ENCODE measurements around the gene IL19.

Gene IL19, protein sequence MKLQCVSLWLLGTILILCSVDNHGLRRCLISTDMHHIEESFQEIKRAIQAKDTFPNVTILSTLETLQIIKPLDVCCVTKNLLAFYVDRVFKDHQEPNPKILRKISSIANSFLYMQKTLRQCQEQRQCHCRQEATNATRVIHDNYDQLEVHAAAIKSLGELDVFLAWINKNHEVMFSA

GRCh38 chr1:206770531-206771337 lies at the start of gene IL19:
TSS of gene IL19 (plus strand) at chr1:206770773. CDS start at chr1:206836663, 65,890 bp downstream.
- H3K4me3 Mint-ChIP-seq: peak within 1 kb of the TSS; percentile 31
- peaks cover 72% of the 10 kb centered on the region for H3K4me1 Mint-ChIP-seq (ENCODE audit: low read depth)
- peak within 1 kb of the TSS; percentile 77 for H3K27ac Mint-ChIP-seq
- no peaks in the 10 kb centered on the region for H3K36me3 Mint-ChIP-seq
- H3K9me3 Mint-ChIP-seq (ENCODE audit: low read depth): no peaks in the 10 kb centered on the region
- H3K27me3 Mint-ChIP-seq: no peaks in the 10 kb centered on the region

- Mint-ChIP-seq H3K9me3 (ENCODE audit: low read depth) (no peaks in the 10 kb centered on the region), H3K27ac (no peak overlapping the region), H3K4me3 (no peak overlapping the region), H3K4me1 (ENCODE audit: low read depth) (peaks cover 57% of the 10 kb centered on the region), H3K27me3 (no peaks in the 10 kb centered on the region), H3K36me3 (no peaks in the 10 kb centered on the region)
These were observed 49.1 kb upstream of the IL19 start for GRCh38 chr1:206721454-206721853.

DNA sequence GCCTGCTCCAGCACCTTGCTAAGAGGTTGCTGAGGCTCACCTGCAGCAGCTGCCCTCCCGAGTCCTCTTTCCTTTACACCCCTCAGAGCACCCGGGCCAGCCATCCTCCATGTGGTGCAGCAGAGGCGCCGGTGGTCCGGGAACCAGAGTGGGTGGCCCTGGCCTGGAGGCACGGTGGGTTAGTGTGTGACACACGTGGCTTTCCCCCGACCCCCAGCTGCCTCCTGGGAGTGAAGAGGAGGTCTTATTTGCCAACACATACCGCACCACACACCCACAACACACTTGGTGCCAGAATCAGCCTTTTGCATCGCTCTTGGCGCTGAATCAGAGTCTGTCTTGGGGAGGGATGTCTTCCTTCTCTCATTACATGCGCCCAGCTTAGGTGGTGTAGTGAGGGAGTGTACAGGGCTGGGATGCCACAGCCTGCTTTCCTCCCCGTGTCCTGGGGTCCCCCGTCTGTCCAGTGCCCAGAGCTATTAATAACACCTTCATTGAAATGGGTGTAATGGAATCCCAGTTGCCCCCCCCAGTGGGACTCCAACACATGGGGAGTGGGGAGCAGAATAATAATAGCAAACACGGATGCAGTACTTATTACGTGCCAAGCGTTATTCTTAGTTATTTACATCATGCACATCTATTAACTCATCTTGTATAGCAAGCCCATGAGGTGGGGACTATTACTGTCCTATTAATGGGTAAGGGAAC lies 47.7 kb upstream of the IL19 start:
- H3K27ac Mint-ChIP-seq: no peak overlapping the region
- H3K9me3 Mint-ChIP-seq (ENCODE audit: low read depth): no peaks in the 10 kb centered on the region
- H3K36me3 Mint-ChIP-seq: no peaks in the 10 kb centered on the region
- H3K27me3 Mint-ChIP-seq: no peaks in the 10 kb centered on the region
- no peak overlapping the region for H3K4me3 Mint-ChIP-seq
- H3K4me1 Mint-ChIP-seq (ENCODE audit: low read depth): peaks cover 49% of the 10 kb centered on the region

- no peak overlapping the region for H3K4me3 Mint-ChIP-seq
- no peak overlapping the region for H3K27ac Mint-ChIP-seq
- H3K9me3 Mint-ChIP-seq (ENCODE audit: low read depth): no peaks in the 10 kb centered on the region
- H3K36me3 Mint-ChIP-seq: no peaks in the 10 kb centered on the region
- H3K4me1 Mint-ChIP-seq (ENCODE audit: low read depth): peaks cover 50% of the 10 kb centered on the region
- H3K27me3 Mint-ChIP-seq: no peaks in the 10 kb centered on the region
These were observed 47.1 kb upstream of the IL19 start for GRCh38 chr1:206723462-206723804.

- no peak overlapping the region for H3K27ac Mint-ChIP-seq
- no peaks in the 10 kb centered on the region for H3K9me3 Mint-ChIP-seq (ENCODE audit: low read depth)
- no peak overlapping the region for H3K4me3 Mint-ChIP-seq
- H3K36me3 Mint-ChIP-seq: no peaks in the 10 kb centered on the region
- H3K27me3 Mint-ChIP-seq: no peaks in the 10 kb centered on the region
- peaks cover 46% of the 10 kb centered on the region for H3K4me1 Mint-ChIP-seq (ENCODE audit: low read depth)
These were observed 46.6 kb upstream of the IL19 start for GRCh38 chr1:206723805-206724472.

DNA sequence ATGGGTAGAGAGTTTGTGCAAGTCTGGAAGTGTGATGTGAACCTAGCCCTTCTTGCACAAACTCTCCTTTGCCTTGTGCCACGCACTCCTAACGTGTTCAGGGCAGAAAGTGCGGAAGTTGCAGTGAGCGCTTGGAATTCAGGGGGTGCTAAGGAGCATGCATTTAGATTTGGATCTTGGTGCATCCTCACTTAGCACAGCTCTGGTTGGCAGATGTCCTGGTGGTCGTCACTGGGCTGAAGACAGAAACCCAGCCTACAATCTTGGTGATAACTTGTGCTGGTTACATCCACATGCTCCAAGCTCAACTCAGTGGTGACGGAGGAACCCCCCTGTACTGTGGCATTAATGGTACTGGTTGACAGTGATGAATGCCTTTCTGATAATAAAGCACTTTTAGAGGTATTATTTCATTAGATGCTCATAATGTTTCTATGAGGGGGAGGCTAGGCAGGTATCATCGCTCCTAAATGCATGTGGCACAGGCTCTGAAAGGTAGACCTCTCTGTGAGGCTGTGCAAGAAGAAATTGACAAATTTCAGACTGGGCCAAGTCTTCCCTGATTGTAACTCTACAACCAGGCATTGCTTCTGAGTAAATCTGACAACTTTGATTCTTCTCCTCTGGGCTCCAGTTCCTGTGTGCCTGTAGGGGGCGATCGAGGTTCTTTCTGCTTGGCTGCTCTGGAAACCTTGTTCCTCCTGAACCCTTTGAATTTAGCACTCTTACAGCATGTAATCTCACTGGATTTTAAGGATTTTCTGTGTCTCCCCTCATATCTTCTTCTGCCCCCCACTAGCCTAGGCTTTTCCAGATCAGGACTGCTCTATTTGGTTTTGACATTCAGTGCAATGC lies 45.2 kb upstream of the IL19 start:
- H3K9me3 Mint-ChIP-seq (ENCODE audit: low read depth): no peaks in the 10 kb centered on the region
- H3K4me1 Mint-ChIP-seq (ENCODE audit: low read depth): peaks cover 42% of the 10 kb centered on the region
- no peaks in the 10 kb centered on the region for H3K27me3 Mint-ChIP-seq
- no peak overlapping the region for H3K27ac Mint-ChIP-seq
- H3K4me3 Mint-ChIP-seq: no peak overlapping the region
- peaks cover 2% of the 10 kb centered on the region for H3K36me3 Mint-ChIP-seq

DNA sequence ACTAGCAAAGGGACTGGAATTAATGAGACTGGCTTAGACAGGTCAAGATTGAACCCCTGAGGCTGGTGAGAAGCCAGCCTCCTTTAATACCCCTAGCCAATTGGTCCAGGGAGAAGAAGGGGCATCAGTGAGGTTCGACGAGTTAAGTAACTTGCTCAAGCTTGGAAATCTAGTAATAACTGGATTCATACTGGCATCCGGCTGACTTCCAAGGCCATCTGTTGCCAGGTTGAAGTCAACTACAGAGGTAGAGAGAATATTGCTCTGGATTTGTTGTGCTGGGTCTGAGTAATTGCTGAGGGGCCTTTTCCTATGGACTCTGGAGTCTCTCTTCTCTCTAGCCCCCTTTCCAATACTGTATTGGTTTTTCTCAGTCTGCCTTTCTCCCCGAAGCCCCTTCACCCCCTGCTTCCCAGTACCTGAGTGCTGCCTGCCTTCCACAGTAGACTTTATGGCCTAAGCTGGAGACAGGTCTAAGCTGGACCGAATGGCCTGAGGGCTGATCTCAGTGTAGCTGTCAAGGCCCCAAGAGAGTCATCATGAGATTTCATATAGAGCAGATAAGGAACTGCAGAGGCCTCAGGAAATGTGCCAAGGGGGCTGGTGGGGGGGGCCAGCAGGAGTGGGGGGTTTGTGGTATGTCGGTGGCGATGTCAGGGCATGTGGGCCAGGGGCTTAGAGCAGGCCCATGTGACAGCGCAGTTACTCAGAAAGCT lies 42.4 kb upstream of the IL19 start:
- Mint-ChIP-seq H3K4me3 (no peak overlapping the region), H3K36me3 (peaks cover 4% of the 10 kb centered on the region), H3K27me3 (no peaks in the 10 kb centered on the region), H3K4me1 (ENCODE audit: low read depth) (peaks cover 33% of the 10 kb centered on the region), H3K9me3 (ENCODE audit: low read depth) (no peaks in the 10 kb centered on the region), H3K27ac (peak overlapping the region; percentile 41)

GRCh38 chr1:206728697-206728987 lies 41.9 kb upstream of the IL19 start:
- H3K36me3 Mint-ChIP-seq: peaks cover 4% of the 10 kb centered on the region
- H3K9me3 Mint-ChIP-seq (ENCODE audit: low read depth): no peaks in the 10 kb centered on the region
- H3K4me3 Mint-ChIP-seq: no peak overlapping the region
- H3K27me3 Mint-ChIP-seq: no peaks in the 10 kb centered on the region
- H3K4me1 Mint-ChIP-seq (ENCODE audit: low read depth): peaks cover 31% of the 10 kb centered on the region
- H3K27ac Mint-ChIP-seq: no peak overlapping the region

- Mint-ChIP-seq H3K4me3 (no peak overlapping the region), H3K27me3 (no peaks in the 10 kb centered on the region), H3K9me3 (ENCODE audit: low read depth) (no peaks in the 10 kb centered on the region), H3K27ac (no peak overlapping the region), H3K36me3 (peaks cover 4% of the 10 kb centered on the region), H3K4me1 (ENCODE audit: low read depth) (peaks cover 30% of the 10 kb centered on the region)
These were observed 41.5 kb upstream of the IL19 start for GRCh38 chr1:206729050-206729449.

GRCh38 chr1:206729507-206729906 lies 41.1 kb upstream of the IL19 start:
- Mint-ChIP-seq H3K36me3 (peaks cover 4% of the 10 kb centered on the region), H3K9me3 (ENCODE audit: low read depth) (no peaks in the 10 kb centered on the region), H3K27ac (no peak overlapping the region), H3K4me1 (ENCODE audit: low read depth) (peaks cover 28% of the 10 kb centered on the region), H3K27me3 (no peaks in the 10 kb centered on the region), H3K4me3 (no peak overlapping the region)

GRCh38 chr1:206732508-206732907 lies 38.1 kb upstream of the IL19 start:
- H3K36me3 Mint-ChIP-seq: peaks cover 6% of the 10 kb centered on the region
- H3K9me3 Mint-ChIP-seq (ENCODE audit: low read depth): no peaks in the 10 kb centered on the region
- peak overlapping the region; percentile 4 for H3K27ac Mint-ChIP-seq
- peaks cover 33% of the 10 kb centered on the region for H3K4me1 Mint-ChIP-seq (ENCODE audit: low read depth)
- no peak overlapping the region for H3K4me3 Mint-ChIP-seq
- H3K27me3 Mint-ChIP-seq: no peaks in the 10 kb centered on the region

DNA sequence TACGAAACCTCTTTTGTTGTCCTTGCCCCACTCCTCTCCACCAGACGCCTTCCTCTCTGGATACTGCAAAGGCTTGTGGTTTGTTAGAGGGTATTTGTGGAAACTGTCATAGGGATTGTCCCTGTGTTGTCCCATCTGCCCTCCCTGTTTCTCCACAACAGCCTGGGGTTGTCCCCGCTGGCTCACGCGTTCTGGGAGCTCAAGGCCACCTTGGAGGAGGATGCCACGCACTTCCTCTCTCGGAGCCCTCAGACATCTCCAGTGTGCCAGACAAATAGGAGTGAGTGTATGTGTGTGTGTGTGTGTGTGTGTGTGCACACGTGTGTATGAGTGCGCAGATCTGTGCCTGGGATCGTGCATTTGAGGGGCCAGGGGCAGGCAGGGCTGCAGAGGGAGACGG lies 37.6 kb upstream of the IL19 start:
- Mint-ChIP-seq H3K9me3 (ENCODE audit: low read depth) (no peaks in the 10 kb centered on the region), H3K36me3 (peaks cover 6% of the 10 kb centered on the region), H3K4me3 (no peak overlapping the region), H3K27ac (peak overlapping the region; percentile 4), H3K4me1 (ENCODE audit: low read depth) (peaks cover 38% of the 10 kb centered on the region), H3K27me3 (no peaks in the 10 kb centered on the region)

DNA sequence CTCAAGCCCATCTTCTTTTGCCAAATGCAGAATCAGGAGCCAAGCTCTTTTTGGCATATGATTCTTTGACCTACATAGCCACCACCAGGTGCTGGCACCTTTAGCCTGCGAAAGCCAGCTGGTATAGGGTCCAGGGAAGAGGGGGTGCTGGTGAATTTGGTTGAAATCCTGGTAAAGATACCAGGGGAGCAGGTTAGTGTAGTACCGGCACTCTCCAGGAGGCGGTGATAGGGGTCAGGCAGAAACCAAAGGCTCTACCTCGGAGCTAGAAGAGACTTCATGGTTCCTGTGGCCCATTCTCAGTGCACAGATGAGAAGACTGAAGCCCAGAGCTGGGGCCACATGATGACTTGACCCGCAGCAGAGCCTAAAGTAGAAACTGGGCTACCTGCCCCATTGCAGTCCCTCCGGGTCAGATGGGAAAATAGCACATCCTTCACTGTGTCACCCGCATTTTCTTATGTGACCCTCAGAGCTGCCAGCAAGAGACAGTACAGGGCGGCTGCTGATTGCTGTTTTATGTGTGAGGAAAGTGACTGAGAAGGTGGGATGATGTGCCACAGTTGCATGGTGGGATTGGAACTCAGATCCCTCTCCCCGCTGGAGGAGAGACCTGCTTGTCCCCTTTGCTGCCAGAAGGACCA lies 36.0 kb upstream of the IL19 start:
- Mint-ChIP-seq H3K36me3 (peaks cover 6% of the 10 kb centered on the region), H3K9me3 (ENCODE audit: low read depth) (no peaks in the 10 kb centered on the region), H3K4me1 (ENCODE audit: low read depth) (peaks cover 53% of the 10 kb centered on the region), H3K4me3 (no peak overlapping the region), H3K27me3 (no peaks in the 10 kb centered on the region), H3K27ac (no peak overlapping the region)

Data from activated naive CD8-positive, alpha-beta T cell (primary cell).